GM12891 (cell line): ENCODE results near the gene MRPS10. TPM values are rescaled to one million over a fixed set of nuclear protein-coding genes. Genes with fewer than 3 reads are reported as not detected.

Experiments used
- DNase-seq: peaks from one replicate; pipeline ENCODE4 v3.0.0; 2011; ENCODE audit warnings: low spot score; ENCODE audit not compliant: insufficient read length
- FAIRE-seq: peaks from 2 replicates; lab custom pipeline; 2011; peaks lifted over from hg19 to GRCh38; lab: Jason Lieb, UNC
- PAX5 ChIP-seq: IDR thresholded peaks from 2 replicates; pipeline ENCODE4 v1.6.1; 2011; ENCODE audit warnings: low read length, moderate library complexity, mild to moderate bottlenecking; ENCODE audit not compliant: insufficient read depth, severe bottlenecking
- POLR2A ChIP-seq: IDR thresholded peaks from 2 replicates; pipeline ENCODE4 v1.6.1; 2011; ENCODE audit warnings: low read depth, low read length, control low read depth
- POLR2AphosphoS5 ChIP-seq: IDR thresholded peaks from 2 replicates; pipeline ENCODE4 v1.6.1; 2011; ENCODE audit warnings: low read depth, low read length, control low read depth
- POU2F2 ChIP-seq: IDR thresholded peaks from 2 replicates; pipeline ENCODE4 v1.6.1; 2011; ENCODE audit warnings: low read depth, mild to moderate bottlenecking, control low read depth, low read length, moderate library complexity
- SPI1 ChIP-seq: IDR thresholded peaks from 2 replicates; pipeline ENCODE4 v1.6.1; 2011; ENCODE audit warnings: low read depth, low read length, control low read depth
- TAF1 ChIP-seq: IDR thresholded peaks from 2 replicates; pipeline ENCODE4 v1.6.1; 2011; ENCODE audit warnings: low read depth, low read length, control low read depth
- polyA plus RNA-seq: library from polyadenylated mRNA; unstranded; fragments of >200 nt; gene quantifications from one replicate; pipeline ENCODE4 v1.2.1, GENCODE V29; 2012; ENCODE audit warnings: low read depth, missing spikeins, inconsistent platforms; ENCODE audit not compliant: missing spikeins

The MRPS10 gene
- 18.0 TPM for polyA plus RNA-seq

- FAIRE-seq: peak; percentile 90
Measured at GRCh38 chr6:42217519-42218367, at the start of gene MRPS10. Gene MRPS10 (minus strand): TSS chr6:42217861. CDS start chr6:42217849, 12 bp downstream.

GRCh38 chr6:42266538-42266937 lies 48.9 kb upstream of the MRPS10 start:
- DNase-seq (no peak), FAIRE-seq (no peak)
- TF ChIP-seq PAX5 (no peak), SPI1 (no peak), POLR2AphosphoS5 (no peak), POLR2A (no peak), POU2F2 (no peak), TAF1 (no peak)

More at GRCh38 chr6:42217519-42218367, at the start of gene MRPS10:
- TF ChIP-seq POLR2A: peak; percentile 96
- TF ChIP-seq PAX5: no peak
- peak; percentile 69; the same call in 1 of the 2 replicates for TF ChIP-seq POU2F2
- peak; percentile 93 for TF ChIP-seq POLR2AphosphoS5
- TF ChIP-seq SPI1: peak; percentile 64
- peak; percentile 99 for TF ChIP-seq TAF1
- peak; percentile 67 for DNase-seq

GRCh38 chr6:42264852-42265390 lies 47.3 kb upstream of the MRPS10 start:
- FAIRE-seq (no peak), DNase-seq (no peak)
- TF ChIP-seq TAF1: no peak
- TF ChIP-seq PAX5: no peak
- no peak for TF ChIP-seq POLR2A

GRCh38 chr6:42264162-42264851 lies 46.6 kb upstream of the MRPS10 start:
- FAIRE-seq (no peak), DNase-seq (no peak)
- no peak for TF ChIP-seq PAX5

- FAIRE-seq (no peak), DNase-seq (no peak)
- TF ChIP-seq POLR2AphosphoS5 (no peak), SPI1 (no peak), POLR2A (no peak), POU2F2 (no peak), PAX5 (no peak), TAF1 (no peak)
Measured at GRCh38 chr6:42263165-42263728, 45.6 kb upstream of the MRPS10 start.

GRCh38 chr6:42260972-42261371 lies 43.3 kb upstream of the MRPS10 start:
- FAIRE-seq (no peak), DNase-seq (peak; percentile 54)
- TF ChIP-seq TAF1 (no peak), POLR2AphosphoS5 (no peak), POU2F2 (no peak), POLR2A (no peak), PAX5 (no peak), SPI1 (no peak)

GRCh38 chr6:42260396-42260888 lies 42.8 kb upstream of the MRPS10 start:
- FAIRE-seq: no peak
- TF ChIP-seq TAF1 (no peak), SPI1 (no peak), POU2F2 (no peak), POLR2A (no peak), PAX5 (no peak), POLR2AphosphoS5 (no peak)
- no peak for DNase-seq

GRCh38 chr6:42259841-42260395 lies 42.3 kb upstream of the MRPS10 start:
- no peak for FAIRE-seq
- DNase-seq: no peak
- TF ChIP-seq POLR2A (no peak), POLR2AphosphoS5 (no peak), SPI1 (no peak), POU2F2 (no peak), TAF1 (no peak), PAX5 (no peak)

GRCh38 chr6:42259286-42259685 lies 41.6 kb upstream of the MRPS10 start:
- FAIRE-seq (no peak), DNase-seq (no peak)
- TF ChIP-seq POLR2A (no peak), PAX5 (no peak), SPI1 (no peak), POU2F2 (no peak), POLR2AphosphoS5 (no peak), TAF1 (no peak)

- FAIRE-seq (no peak), DNase-seq (no peak)
- no peak for TF ChIP-seq PAX5
- TF ChIP-seq POLR2A: no peak
- TF ChIP-seq TAF1: no peak
- no peak for TF ChIP-seq POU2F2
- TF ChIP-seq POLR2AphosphoS5: no peak
- TF ChIP-seq SPI1: no peak
Measured at GRCh38 chr6:42257614-42258013, 40.0 kb upstream of the MRPS10 start.
